B cell (primary cell): ENCODE measurements around the gene GDAP1L1.

Experiments
- CTCF ChIP-seq: fragments of 200-600 bp; IDR thresholded peaks from one replicate; pipeline ENCODE4 v1.8.0; 2022; ENCODE audit warnings: antibody characterized with exemption, mild to moderate bottlenecking
- EZH2 ChIP-seq: IDR thresholded peaks from 2 replicates; pipeline ENCODE4 v1.6.1; 2012; ENCODE audit warnings: borderline replicate concordance, low read depth, mild to moderate bottlenecking, moderate library complexity, low read length; ENCODE audit not compliant: insufficient read depth, poor library complexity, severe bottlenecking

DNA sequence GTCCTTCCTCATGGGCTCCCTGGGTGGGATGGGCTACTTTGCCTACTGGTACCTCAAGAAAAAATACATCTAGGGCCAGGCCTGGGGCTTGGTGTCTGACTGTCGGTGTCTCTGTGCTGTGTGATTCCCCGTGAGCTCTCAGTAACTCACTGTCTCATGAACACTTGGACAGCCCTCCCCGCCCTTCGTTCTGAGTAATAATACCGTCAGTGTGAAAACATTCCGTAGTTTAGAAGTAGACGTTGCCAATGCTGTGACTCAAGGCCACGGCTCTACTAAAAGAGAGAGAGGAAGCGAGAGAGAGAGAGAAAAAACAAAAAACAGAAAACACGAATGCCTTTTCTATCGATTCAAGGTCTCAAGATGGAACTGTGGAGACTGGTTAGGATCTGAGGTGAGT, 32.1 kb downstream of the GDAP1L1 start:
- TF ChIP-seq CTCF (no peak), EZH2 (no peak)
